GM21717 (cell line): Measurements from ENCODE around the gene TBC1D22A.
"Not testable (repeated sequence)": the region's sequence is repeated elsewhere in the genome, so short reads cannot be mapped to it uniquely, and the experiment has no call there.

Experiments
- ATAC-seq: cut with Tn5 transposase; IDR thresholded peaks from one replicate; pipeline ENCODE4 v1.9.1; 2021; ENCODE audit warnings: mild to moderate bottlenecking, moderate library complexity; ENCODE audit not compliant: unreplicated experiment

The TBC1D22A gene

DNA sequence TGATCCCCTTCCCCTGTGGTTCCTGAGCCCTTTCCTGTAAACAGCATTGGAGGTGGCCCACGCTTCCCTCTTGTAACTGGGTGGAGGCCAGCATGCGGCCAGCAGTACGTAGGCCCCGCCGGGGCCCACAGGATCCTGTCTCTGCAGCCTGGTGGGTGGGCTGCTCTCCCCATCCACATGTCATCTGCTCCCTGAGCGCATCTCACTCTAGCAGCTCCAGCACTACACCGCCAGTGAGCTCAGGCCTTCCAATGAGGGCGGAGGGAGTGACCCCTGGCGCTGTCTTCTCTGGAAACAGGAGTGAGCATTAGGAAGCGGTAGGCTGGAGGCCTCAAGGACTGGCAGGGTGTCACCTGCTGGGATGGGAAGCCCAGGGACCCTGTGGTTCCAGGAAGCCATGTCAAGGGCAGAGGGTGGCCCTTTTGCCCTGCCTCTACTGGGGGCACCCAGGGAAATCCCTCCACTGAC lies 363.9 kb downstream of the TBC1D22A start:
- no peak for ATAC-seq

DNA sequence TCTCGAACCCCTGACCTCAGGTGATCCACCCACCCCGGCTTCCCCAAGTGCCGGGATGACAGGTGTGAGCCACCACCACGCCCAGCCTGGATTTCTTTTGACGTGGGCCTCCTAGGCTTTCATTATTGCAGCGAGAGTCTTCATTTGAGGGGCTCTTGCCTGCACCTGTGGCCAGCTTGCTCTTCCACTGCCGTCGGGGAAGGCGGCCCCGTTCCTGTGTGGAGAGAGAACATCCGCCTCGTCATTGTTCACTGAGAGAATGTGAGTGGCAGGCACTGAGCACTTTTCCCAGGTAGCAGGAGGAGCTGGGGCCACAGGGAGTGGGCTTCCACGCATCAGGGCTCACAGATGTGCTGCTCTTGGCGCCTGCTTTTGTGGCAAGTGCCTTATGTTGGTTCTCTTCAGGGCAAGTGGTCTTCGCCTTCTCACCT lies 365.0 kb downstream of the TBC1D22A start:
- ATAC-seq, result no peak

DNA sequence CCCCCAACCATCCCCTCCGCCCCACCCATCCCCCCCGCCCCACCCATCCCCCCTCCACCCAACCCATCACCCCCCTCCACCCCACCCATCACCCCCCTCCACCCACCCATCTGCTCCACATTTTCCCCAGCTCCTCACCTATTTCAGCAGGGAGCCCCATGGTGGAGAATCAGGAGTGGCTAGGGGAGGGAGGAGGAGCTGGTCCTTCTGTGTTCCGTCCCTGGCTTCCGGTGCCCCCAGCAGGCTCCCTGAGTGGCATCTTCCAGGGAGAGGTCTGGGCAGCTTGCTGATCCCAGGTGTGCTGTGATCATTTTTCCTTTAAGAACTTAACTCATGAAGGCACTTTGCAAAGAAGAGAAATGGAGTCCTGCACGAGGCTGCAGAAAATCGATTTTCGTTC lies 365.8 kb downstream of the TBC1D22A start:
- no peak for ATAC-seq

DNA sequence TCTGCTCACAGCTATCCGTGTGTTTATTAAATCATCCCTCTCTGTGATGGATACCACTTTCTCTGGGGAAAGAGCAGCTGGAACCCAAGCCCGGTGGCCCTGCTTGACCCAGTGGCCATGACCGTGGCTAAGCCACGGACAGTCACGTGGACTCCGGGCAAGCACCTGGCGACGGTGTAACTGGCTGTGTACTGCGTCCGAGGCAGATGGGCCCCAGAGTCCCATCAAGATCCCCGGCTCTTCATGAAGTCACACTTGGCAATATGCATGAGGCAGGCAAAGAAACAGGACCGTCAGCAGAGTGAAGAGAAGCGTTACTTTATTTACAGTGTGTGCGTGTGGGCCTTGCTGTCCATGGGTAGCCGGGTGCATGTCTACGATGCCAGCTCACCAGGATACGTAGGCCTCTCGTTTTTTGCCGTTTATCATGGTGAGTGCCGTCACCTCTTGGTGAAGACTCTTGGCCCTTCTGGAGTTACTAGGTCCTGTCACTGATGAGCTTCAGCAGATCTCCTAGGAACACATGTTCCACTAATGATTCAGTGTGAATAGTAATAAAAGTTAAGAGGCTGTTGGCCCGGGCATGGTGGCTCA lies 366.3 kb downstream of the TBC1D22A start:
- no peak for ATAC-seq

DNA sequence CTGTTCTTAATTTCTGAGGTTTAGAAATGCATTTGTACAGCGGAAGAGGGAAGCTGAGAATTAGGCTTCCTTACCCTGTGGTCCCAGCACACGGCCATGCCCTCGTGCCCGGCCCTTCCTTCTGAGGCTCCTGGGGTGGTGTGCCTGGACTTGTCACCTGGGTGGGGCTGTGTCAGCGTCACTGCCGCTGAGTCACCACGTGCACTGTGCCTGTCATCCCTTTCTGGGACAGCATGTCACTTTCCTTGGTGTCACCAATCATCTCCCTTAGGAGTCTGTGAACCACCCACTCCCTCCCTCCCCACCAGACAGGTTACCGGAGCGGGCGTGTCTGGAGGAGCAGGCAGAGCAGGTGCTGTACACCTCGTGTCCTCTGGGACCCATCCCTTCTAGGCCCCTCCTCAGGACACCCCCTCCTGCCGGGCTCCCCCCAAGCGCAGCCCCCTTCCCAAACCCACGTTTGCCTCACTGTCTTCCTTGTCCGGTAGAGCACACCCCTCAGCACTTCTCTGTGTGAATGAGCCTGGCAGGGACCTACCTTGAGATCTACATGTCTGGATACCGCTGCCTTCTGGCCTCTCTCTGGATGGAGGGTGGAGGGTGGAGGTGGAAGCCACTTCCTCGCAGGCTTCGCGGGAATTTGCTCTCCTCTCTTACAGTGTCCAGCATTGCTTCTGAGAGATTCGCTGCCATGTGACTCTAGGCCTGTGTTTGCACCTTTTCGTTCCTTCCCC lies 367.6 kb downstream of the TBC1D22A start:
- ATAC-seq, result no peak

DNA sequence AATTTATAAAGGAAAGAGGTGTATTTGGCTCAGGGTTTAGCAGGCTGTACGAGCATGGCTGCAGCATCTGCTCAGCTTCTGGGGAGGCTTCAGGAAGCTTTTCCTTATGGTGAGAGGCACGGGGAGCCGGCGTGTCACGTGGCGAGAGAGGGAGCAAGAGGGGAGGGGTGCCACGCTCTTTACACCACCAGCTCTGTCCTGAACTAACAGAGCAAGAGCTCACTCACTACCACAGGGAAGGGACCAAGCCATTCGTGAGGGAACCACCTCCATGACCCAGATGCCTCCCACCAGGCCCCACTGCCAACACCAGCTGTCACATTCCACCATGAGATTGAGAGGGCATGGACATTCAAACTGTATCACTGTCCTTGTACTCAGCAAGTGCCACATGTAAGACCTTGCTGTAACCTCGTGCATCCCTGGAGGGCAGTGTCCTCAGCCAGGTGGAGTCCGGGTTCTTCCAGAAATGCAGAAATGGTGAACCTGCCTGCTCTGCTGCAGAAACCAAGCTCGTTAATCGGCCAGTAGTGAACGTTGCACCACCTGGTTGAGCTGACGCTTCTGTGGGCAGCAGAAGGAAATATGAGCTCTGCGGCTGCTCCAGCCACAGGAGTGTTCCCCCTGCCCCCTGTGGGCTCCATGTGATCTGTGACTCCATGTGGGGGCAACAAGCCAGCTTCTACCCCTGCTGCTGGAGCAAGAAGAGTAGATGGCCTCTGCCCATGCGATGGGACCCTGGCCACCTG lies 368.6 kb downstream of the TBC1D22A start:
- no peak for ATAC-seq

DNA sequence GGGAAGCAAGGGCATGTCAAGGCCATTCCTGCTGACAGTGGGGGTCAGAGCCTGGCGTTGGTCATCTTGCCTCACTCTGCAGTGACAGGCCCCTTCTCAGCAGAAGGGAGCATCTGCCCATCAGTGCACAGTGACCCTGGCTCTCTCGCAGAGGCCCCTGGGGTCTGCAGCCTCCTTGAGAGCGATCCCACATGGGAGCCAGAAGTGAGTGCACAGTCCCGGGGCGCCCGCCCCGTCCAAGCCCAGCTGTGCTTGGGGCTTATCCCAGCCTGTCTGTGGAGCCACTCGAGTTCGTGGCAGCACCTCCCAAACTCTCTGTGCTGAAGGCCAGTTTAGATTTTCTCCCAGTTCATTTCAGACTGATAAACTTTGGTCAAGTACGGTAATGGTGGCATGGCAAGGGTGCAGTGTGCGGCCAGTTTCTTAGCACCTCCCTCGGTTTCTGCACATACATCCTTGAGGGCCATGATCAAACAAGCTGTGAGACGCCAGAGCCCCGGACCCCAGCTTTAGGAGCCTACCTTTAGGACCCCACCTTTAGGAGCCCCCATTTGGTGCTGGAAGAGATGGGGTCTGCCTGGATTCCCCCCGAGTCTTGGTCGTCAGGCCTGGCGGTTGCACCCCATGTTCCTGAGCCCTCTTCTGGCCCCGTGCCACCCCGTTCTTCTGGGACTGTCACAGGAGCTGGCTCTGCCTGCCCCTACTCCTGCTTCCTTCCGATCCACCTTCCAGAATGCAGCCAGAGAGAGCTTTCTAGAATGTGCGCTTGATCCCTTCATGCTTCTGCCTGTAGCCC lies 369.4 kb downstream of the TBC1D22A start:
- no peak for ATAC-seq

DNA sequence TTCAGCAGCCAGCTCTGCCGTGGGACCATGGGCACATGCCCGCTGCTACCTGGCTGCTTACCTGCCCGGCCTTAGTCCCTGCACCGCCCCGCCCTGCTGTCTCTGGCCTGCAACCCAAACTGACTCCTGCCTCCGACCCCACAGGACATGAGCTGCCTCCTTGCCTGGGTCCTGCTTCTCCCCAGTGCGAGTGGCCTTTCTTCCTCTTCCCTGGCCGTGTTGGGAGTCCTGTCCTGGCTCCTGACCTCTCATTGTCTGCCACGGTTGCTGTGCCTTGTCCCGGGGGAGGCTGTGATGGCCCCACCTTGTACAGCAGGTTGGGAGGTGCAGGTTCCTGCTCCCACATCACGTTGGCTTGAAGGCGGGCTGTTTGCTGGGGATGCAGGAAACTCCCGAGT lies 370.0 kb downstream of the TBC1D22A start:
- ATAC-seq, result no peak

DNA sequence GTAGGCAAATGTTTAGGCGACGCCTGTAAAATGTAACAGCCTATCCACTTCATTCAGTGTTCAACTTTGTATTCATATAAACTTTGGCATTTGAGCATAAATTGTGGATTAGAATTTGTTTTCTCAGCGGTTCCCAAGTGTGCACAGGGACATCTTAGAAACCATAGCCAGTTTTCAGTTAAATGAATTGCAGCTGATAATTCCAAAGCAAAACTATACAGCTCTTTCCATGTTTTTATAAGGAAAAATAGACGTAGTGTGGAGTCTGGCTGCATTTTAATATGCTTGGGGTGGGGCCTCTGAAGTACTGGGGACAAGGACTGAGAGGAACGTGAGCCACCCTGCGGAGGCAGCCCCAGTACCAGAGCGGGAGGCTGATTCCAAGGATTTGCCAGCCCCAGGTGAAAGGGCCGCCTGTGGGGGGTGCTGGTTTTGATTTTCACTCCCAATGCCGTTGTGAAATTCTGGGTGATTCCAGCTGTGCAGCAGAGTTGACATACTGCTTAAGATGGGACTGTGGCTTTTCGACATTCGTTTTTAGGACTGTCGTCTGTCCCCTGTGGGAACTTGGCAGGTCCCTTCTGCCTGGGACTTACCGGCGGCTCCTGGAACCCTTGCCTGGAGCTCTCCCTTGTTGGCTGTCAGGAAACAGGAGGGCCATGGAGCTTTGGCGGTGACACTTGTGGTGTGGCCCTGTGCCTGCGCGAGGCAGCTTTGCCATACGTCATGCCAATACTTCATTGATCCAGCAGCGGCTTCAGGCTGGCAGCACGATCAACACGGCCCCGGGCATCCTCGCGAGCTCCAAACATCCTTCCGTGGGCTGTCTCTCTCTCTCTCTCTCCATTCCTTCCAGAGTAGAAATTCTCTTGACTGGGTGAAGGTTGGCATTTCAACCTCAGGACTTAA lies 370.9 kb downstream of the TBC1D22A start:
- no peak for ATAC-seq

DNA sequence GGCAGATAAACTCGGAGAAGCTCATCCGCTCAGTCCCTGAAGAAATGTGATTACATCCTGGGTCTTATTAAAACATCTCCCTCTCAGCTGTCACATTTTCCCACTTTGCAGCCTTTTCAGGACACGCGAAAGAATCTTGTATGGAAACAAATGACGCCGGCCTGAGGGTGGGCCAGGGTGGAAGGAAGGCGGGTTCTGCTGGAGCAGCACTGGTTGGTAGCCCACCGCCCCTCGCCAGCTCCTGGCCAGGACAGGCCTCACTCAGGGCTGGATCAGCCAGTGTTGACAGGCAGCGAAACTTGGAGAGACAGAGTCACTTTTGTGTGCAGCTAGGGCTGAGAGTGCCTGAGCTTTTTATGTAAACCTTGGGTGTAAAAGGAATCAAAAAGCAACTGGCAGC lies 371.8 kb downstream of the TBC1D22A start:
- ATAC-seq, result no peak

DNA sequence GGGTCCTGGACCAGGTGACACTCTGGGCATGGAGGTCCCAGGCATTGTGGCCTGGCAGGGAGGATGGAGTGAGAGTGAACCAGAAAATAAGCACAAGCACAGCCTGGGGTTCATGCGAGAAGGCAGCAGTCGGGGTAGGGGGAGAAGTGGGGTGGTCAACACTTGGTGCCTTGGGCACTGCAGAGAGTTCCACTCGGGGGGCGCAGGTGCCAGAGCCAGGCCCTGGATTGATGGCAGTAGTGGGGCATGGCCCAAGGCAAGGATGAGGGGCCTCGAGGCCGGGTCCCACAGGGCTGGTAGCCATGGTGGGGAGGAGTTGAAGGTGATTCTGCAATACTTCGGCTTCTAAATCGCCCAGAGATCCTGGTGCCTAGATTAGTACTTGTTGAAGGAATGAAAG lies 372.9 kb downstream of the TBC1D22A start:
- no peak for ATAC-seq

DNA sequence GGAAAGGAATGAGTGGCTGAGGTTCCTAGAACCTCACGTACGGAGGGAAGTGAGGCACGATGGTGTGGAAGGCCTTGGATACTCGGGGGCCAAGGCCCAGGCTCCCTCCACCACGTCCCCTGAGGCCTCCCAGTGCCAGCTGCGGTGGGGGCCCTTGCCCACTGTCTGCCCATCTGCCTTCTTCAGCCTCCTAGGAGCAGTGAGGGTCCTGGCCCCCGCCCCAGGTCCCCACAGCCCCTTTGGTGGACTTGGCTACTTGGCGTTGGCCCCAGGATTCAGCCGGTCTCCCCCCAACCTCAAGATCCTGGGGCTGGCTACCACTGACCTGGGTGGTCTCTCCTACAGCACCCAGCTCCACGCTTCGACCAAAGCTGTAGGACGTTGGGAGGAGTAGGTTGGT lies 373.6 kb downstream of the TBC1D22A start:
- ATAC-seq, result no peak

DNA sequence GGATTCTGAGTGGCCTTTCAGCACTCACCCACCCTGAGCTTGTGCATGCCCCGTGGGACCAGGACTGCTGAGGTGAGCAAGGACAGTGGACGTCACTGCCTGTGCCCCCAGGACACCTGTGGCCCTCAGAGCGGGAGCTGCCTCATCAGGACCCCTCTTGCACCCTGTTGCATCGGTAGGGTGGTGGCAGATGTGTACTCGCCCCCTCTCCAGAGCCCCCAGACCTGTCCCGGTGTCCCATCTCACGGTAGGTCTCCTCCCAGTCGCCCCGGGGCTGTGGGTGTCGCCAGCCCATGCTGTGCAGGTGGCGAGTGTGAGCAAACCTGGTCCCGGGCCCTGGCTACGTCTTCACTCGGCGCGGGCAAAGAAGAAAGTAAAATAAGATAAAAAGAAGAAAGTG lies 374.2 kb downstream of the TBC1D22A start:
- ATAC-seq, result no peak

DNA sequence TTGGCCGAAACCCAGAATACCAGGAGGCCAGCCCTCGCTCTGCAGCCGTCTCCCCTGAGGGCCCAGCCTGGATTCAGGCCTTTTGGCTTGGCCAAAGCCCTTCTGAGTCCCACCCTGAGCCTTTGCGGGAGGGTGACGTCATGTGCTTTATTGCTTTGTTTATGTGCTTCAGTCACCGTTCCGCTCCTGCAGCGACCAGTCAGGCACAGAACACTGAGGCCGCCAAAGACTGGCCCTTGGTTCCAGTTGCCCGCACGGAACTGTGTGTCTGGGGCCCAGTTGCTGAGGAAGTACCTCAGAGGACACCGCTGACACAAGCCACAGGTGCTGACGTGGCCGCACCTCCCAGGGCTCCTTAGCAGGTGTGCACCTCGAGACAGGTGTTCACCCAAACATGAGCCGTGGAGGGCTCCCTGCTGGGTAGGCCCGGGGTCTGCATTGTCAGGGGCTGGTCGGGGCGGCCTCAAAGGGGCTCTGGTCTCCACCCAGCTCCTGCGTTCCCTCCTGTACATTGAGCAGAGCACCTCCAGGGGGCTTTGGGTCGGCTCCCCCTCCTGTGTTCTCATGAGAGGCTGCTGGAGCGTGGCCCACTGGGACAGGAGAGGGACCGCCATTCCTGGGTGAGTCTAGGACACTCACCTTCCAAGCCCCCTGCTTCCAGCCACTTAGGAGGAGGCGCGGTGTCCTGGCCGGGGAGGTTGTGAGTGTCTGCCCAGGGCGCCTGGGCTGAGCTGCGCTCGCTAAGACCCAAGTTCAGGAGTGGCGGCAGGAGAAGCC lies 376.8 kb downstream of the TBC1D22A start:
- ATAC-seq, result no peak

DNA sequence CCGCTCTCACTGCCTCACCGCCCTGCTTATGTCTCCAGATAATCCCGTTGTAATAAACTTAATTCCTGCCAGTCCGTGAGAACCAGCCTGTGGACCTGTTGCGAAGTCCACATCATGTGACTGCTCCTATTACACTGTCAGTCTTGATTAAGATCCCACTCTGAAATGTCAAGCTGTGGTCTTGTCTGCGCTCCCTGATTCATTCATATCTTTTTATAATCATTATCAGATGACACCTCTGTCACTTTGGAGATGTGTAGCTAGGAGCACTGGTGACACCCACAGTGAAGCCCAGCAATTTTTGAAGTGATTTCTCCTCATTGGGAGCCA lies 377.3 kb downstream of the TBC1D22A start:
- ATAC-seq, result no peak

DNA sequence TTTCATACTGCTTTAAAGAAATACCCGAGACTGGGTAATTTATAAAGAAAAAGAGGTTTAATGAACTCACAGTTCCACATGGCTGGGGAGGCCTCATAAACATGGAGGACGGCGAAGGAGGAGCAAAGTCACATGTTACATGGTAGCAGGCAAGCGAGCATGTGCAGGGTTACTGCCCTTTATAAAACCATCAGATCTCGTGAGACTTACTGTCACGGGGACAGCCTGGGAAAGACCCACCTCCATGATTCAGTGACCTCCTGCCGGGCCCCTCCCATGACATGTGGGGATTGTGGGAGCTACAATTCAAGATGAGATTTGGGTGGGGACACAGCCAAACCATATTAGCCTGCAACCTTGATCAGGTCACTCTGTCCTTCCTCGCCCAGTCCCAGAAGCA lies 378.5 kb downstream of the TBC1D22A start:
- not testable (repeated sequence) for ATAC-seq

DNA sequence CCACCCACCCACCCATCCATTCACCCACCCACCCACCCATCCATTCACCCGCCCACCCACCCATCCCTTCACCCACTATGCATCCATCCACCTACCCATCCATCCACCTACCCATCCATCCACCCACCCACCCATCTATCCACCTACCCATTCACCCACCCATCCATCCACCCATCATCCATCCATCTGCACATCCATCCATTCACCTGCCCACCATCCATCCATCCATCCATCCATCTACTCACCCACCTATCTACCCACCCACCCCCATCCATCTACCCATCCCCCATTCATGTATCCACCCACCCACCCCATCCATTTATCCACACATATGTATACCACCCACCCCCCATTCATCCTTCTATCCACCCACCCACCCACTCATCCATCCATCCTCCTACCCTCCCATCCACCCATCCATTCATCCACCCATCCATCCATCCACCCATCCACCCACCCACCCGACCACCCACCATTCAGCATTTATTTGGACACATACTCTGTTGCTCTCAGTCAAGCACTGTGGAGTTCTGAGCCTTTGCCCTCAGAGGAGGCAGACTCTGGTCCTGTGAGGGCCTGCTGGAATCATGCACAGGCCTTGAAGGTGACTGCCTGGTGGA lies 380.1 kb downstream of the TBC1D22A start:
- ATAC-seq, result no peak

DNA sequence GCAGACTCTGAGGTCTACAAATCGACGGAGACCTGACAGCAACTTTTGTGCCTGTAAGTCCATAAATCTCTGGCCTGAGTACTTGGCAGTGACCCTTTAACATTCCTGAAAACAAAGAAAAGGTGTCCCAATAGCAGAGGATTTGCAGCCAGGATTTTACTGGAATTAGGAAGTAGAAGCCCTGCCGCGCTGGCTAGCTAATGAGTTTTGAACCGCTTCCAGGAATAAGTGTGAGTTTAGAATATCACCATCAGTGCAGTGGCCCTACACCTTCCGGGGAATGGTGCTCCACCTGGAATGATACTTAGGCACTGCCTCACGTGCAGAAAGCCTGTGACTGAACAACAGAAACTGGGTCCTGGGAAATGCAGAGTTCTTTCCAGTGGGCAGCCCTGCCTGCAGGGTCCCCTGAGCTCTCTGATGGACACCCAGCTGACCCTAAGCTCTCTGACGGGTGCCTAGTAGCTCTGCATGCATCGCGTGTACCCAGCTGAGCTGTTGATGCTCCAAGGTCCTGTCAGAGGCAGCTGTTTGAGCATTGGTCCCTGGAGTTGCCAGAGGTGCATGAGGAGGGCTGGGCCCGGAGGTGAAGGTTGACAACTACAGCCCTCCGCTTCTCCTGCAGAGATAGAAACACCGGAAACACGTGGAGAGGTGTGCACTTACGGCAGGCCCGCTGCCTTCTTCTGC lies 380.9 kb downstream of the TBC1D22A start:
- ATAC-seq, result no peak
